Ammon's horn (tissue), 1 donor: Measurements from ENCODE around the gene NELL1.
A peak's percentile ranks its signal among the peaks of the same experiment; 100 is the strongest.
"Not testable (repeated sequence)": the region's sequence is repeated elsewhere in the genome, so short reads cannot be mapped to it uniquely, and the experiment has no call there.

ENCODE experiments used
- DNase-seq: peaks from one replicate; pipeline ENCODE4 v3.0.0-alpha.2; 2016; ENCODE audit warnings: low spot score

The NELL1 gene

GRCh38 chr11:21110415-21110814, 441.0 kb downstream of the NELL1 start:
- DNase-seq = no peak

- no peak for DNase-seq
These were observed 444.5 kb downstream of the NELL1 start for GRCh38 chr11:21113876-21114275.

GRCh38 chr11:21116009-21116408, 446.6 kb downstream of the NELL1 start:
- DNase-seq = no peak

GRCh38 chr11:21119411-21119810, 450.0 kb downstream of the NELL1 start:
- no peak for DNase-seq

GRCh38 chr11:21121991-21122390, 452.6 kb downstream of the NELL1 start:
- DNase-seq = no peak

- no peak for DNase-seq
These were observed 453.1 kb downstream of the NELL1 start for GRCh38 chr11:21122523-21122922.

GRCh38 chr11:21132146-21132720, 462.8 kb downstream of the NELL1 start:
- no peak for DNase-seq

- no peak for DNase-seq
These were observed 463.9 kb downstream of the NELL1 start for GRCh38 chr11:21133244-21133643.

- DNase-seq = no peak
These were observed 464.3 kb downstream of the NELL1 start for GRCh38 chr11:21133722-21134121.

GRCh38 chr11:21137803-21138202, 468.4 kb downstream of the NELL1 start:
- DNase-seq = no peak

GRCh38 chr11:21141557-21141956, 472.2 kb downstream of the NELL1 start:
- not testable (repeated sequence) for DNase-seq

GRCh38 chr11:21142007-21142406, 472.6 kb downstream of the NELL1 start:
- DNase-seq = no peak

GRCh38 chr11:21144531-21144930, 475.1 kb downstream of the NELL1 start:
- no peak for DNase-seq

GRCh38 chr11:21148376-21148775, 479.0 kb downstream of the NELL1 start:
- no peak for DNase-seq

- DNase-seq = no peak
These were observed 490.8 kb downstream of the NELL1 start for GRCh38 chr11:21160140-21160539.

GRCh38 chr11:21169639-21170038, 500.3 kb downstream of the NELL1 start:
- DNase-seq = no peak

- DNase-seq = peak; percentile 5
These were observed 504.1 kb downstream of the NELL1 start for GRCh38 chr11:21173476-21173875.

GRCh38 chr11:21174781-21175180, 505.4 kb downstream of the NELL1 start:
- no peak for DNase-seq

- no peak for DNase-seq
These were observed 508.0 kb downstream of the NELL1 start for GRCh38 chr11:21177379-21177778.

- no peak for DNase-seq
These were observed 510.4 kb downstream of the NELL1 start for GRCh38 chr11:21179770-21180169.

- DNase-seq = no peak
These were observed 510.8 kb downstream of the NELL1 start for GRCh38 chr11:21180182-21180581.

GRCh38 chr11:21185959-21186358, 516.6 kb downstream of the NELL1 start:
- no peak for DNase-seq

- no peak for DNase-seq
These were observed 520.8 kb downstream of the NELL1 start for GRCh38 chr11:21190181-21190580.

GRCh38 chr11:21195995-21196394, 526.6 kb downstream of the NELL1 start:
- DNase-seq = no peak

- DNase-seq = no peak
These were observed 529.1 kb downstream of the NELL1 start for GRCh38 chr11:21198498-21198897.
